ENCODE data around the gene MCC.

Gene MCC

GRCh38 chr5:113487781-113488644 is at the start of gene MCC:
Gene MCC (minus strand): TSS chr5:113488453.
- no peaks in the 10 kb centered on the region for H3K36me3 ChIP-seq (ENCODE audit: insufficient read depth, low read length)
- H3K9me3 ChIP-seq (ENCODE audit: low read length) = no peaks in the 10 kb centered on the region
- H3K27ac ChIP-seq (ENCODE audit: low read depth, low read length) = peak within 1 kb of the TSS; percentile 48

GRCh38 chr5:113531481-113532159 is 43.4 kb upstream of the MCC start:
- H3K9me3 ChIP-seq (ENCODE audit: low read length) = no peaks in the 10 kb centered on the region
- H3K36me3 ChIP-seq (ENCODE audit: insufficient read depth, low read length) = peaks cover 21% of the 10 kb centered on the region
- H3K4me1 ChIP-seq (ENCODE audit: insufficient read depth, low read length) = no peaks in the 10 kb centered on the region
- no peak overlapping the region for H3K4me3 ChIP-seq (ENCODE audit: low read depth in 1 of 2, low read length in 2 of 2)
- H3K9ac ChIP-seq (ENCODE audit: low read length) = no peak overlapping the region
- no peak overlapping the region for H3K27ac ChIP-seq (ENCODE audit: low read depth, low read length)
- no peaks in the 10 kb centered on the region for H3K27me3 ChIP-seq (ENCODE audit: control insufficient read depth in 1 of 2, insufficient read depth in 2 of 2, low read length in 2 of 2)

More at GRCh38 chr5:113487781-113488644, at the start of gene MCC:
- H3K27me3 ChIP-seq (ENCODE audit: control insufficient read depth in 1 of 2, insufficient read depth in 2 of 2, low read length in 2 of 2) = no peaks in the 10 kb centered on the region
- H3K4me3 ChIP-seq (ENCODE audit: low read depth in 1 of 2, low read length in 2 of 2) = peak within 1 kb of the TSS; percentile 59 to 68
- H3K4me1 ChIP-seq (ENCODE audit: insufficient read depth, low read length) = peaks cover 8% of the 10 kb centered on the region
- H3K9ac ChIP-seq (ENCODE audit: low read length) = peak within 1 kb of the TSS; percentile 45

- Histone ChIP-seq H3K9ac (ENCODE audit: low read length) (no peak overlapping the region), H3K4me3 (ENCODE audit: low read depth in 1 of 2, low read length in 2 of 2) (no peak overlapping the region)
Measured at GRCh38 chr5:113527746-113528145, 39.5 kb upstream of the MCC start.

GRCh38 chr5:113526421-113526820 is 38.2 kb upstream of the MCC start:
- Histone ChIP-seq H3K27ac (ENCODE audit: low read depth, low read length) (no peak overlapping the region), H3K9me3 (ENCODE audit: low read length) (no peaks in the 10 kb centered on the region), H3K36me3 (ENCODE audit: insufficient read depth, low read length) (no peaks in the 10 kb centered on the region), H3K4me3 (ENCODE audit: low read depth in 1 of 2, low read length in 2 of 2) (no peak overlapping the region), H3K27me3 (ENCODE audit: control insufficient read depth in 1 of 2, insufficient read depth in 2 of 2, low read length in 2 of 2) (no peaks in the 10 kb centered on the region), H3K4me1 (ENCODE audit: insufficient read depth, low read length) (peaks cover 8% of the 10 kb centered on the region), H3K9ac (ENCODE audit: low read length) (no peak overlapping the region)

More at GRCh38 chr5:113527746-113528145, 39.5 kb upstream of the MCC start:
- Histone ChIP-seq H3K36me3 (ENCODE audit: insufficient read depth, low read length) (peaks cover 3% of the 10 kb centered on the region), H3K27ac (ENCODE audit: low read depth, low read length) (no peak overlapping the region), H3K27me3 (ENCODE audit: control insufficient read depth in 1 of 2, insufficient read depth in 2 of 2, low read length in 2 of 2) (no peaks in the 10 kb centered on the region), H3K4me1 (ENCODE audit: insufficient read depth, low read length) (peaks cover 8% of the 10 kb centered on the region), H3K9me3 (ENCODE audit: low read length) (no peaks in the 10 kb centered on the region)

GRCh38 chr5:113524927-113525326 is 36.7 kb upstream of the MCC start:
- Histone ChIP-seq H3K9ac (ENCODE audit: low read length) (no peak overlapping the region), H3K9me3 (ENCODE audit: low read length) (no peaks in the 10 kb centered on the region), H3K27ac (ENCODE audit: low read depth, low read length) (no peak overlapping the region), H3K27me3 (ENCODE audit: control insufficient read depth in 1 of 2, insufficient read depth in 2 of 2, low read length in 2 of 2) (no peaks in the 10 kb centered on the region), H3K4me3 (ENCODE audit: low read depth in 1 of 2, low read length in 2 of 2) (no peak overlapping the region), H3K4me1 (ENCODE audit: insufficient read depth, low read length) (peaks cover 8% of the 10 kb centered on the region), H3K36me3 (ENCODE audit: insufficient read depth, low read length) (peaks cover 6% of the 10 kb centered on the region)

GRCh38 chr5:113523168-113523567 is 34.9 kb upstream of the MCC start:
- H3K36me3 ChIP-seq (ENCODE audit: insufficient read depth, low read length) = peaks cover 6% of the 10 kb centered on the region
- peaks cover 8% of the 10 kb centered on the region for H3K4me1 ChIP-seq (ENCODE audit: insufficient read depth, low read length)
- no peaks in the 10 kb centered on the region for H3K27me3 ChIP-seq (ENCODE audit: control insufficient read depth in 1 of 2, insufficient read depth in 2 of 2, low read length in 2 of 2)
- H3K4me3 ChIP-seq (ENCODE audit: low read depth in 1 of 2, low read length in 2 of 2) = no peak overlapping the region
- no peak overlapping the region for H3K9ac ChIP-seq (ENCODE audit: low read length)
- no peak overlapping the region for H3K27ac ChIP-seq (ENCODE audit: low read depth, low read length)
- no peaks in the 10 kb centered on the region for H3K9me3 ChIP-seq (ENCODE audit: low read length)

- Histone ChIP-seq H3K4me3 (ENCODE audit: low read depth in 1 of 2, low read length in 2 of 2) (no peak overlapping the region), H3K9me3 (ENCODE audit: low read length) (no peaks in the 10 kb centered on the region), H3K4me1 (ENCODE audit: insufficient read depth, low read length) (peaks cover 8% of the 10 kb centered on the region), H3K9ac (ENCODE audit: low read length) (no peak overlapping the region), H3K36me3 (ENCODE audit: insufficient read depth, low read length) (peaks cover 6% of the 10 kb centered on the region), H3K27me3 (ENCODE audit: control insufficient read depth in 1 of 2, insufficient read depth in 2 of 2, low read length in 2 of 2) (no peaks in the 10 kb centered on the region), H3K27ac (ENCODE audit: low read depth, low read length) (no peak overlapping the region)
Measured at GRCh38 chr5:113520899-113521298, 32.6 kb upstream of the MCC start.

- no peak overlapping the region for H3K27ac ChIP-seq (ENCODE audit: low read depth, low read length)
- H3K9ac ChIP-seq (ENCODE audit: low read length) = no peak overlapping the region
- H3K4me1 ChIP-seq (ENCODE audit: insufficient read depth, low read length) = peaks cover 12% of the 10 kb centered on the region
- H3K27me3 ChIP-seq (ENCODE audit: control insufficient read depth in 1 of 2, insufficient read depth in 2 of 2, low read length in 2 of 2) = no peaks in the 10 kb centered on the region
- H3K4me3 ChIP-seq (ENCODE audit: low read depth in 1 of 2, low read length in 2 of 2) = no peak overlapping the region
- H3K36me3 ChIP-seq (ENCODE audit: insufficient read depth, low read length) = peaks cover 10% of the 10 kb centered on the region
- no peaks in the 10 kb centered on the region for H3K9me3 ChIP-seq (ENCODE audit: low read length)
Measured at GRCh38 chr5:113520429-113520828, 32.2 kb upstream of the MCC start.

GRCh38 chr5:113519412-113519811 is 31.2 kb upstream of the MCC start:
- H3K27me3 ChIP-seq (ENCODE audit: control insufficient read depth in 1 of 2, insufficient read depth in 2 of 2, low read length in 2 of 2) = no peaks in the 10 kb centered on the region
- H3K4me1 ChIP-seq (ENCODE audit: insufficient read depth, low read length) = peaks cover 15% of the 10 kb centered on the region
- H3K4me3 ChIP-seq (ENCODE audit: low read depth in 1 of 2, low read length in 2 of 2) = no peak overlapping the region
- no peak overlapping the region for H3K9ac ChIP-seq (ENCODE audit: low read length)
- no peak overlapping the region for H3K27ac ChIP-seq (ENCODE audit: low read depth, low read length)
- H3K36me3 ChIP-seq (ENCODE audit: insufficient read depth, low read length) = peaks cover 11% of the 10 kb centered on the region
- no peaks in the 10 kb centered on the region for H3K9me3 ChIP-seq (ENCODE audit: low read length)

- H3K36me3 ChIP-seq (ENCODE audit: insufficient read depth, low read length) = peaks cover 11% of the 10 kb centered on the region
- no peak overlapping the region for H3K4me3 ChIP-seq (ENCODE audit: low read depth in 1 of 2, low read length in 2 of 2)
- H3K27me3 ChIP-seq (ENCODE audit: control insufficient read depth in 1 of 2, insufficient read depth in 2 of 2, low read length in 2 of 2) = no peaks in the 10 kb centered on the region
- H3K9ac ChIP-seq (ENCODE audit: low read length) = no peak overlapping the region
- peaks cover 10% of the 10 kb centered on the region for H3K4me1 ChIP-seq (ENCODE audit: insufficient read depth, low read length)
- H3K9me3 ChIP-seq (ENCODE audit: low read length) = no peaks in the 10 kb centered on the region
- no peak overlapping the region for H3K27ac ChIP-seq (ENCODE audit: low read depth, low read length)
Measured at GRCh38 chr5:113518884-113519283, 30.6 kb upstream of the MCC start.

GRCh38 chr5:113514289-113514635 is 26.0 kb upstream of the MCC start:
- Histone ChIP-seq H3K27ac (ENCODE audit: low read depth, low read length) (peak overlapping the region; percentile 48), H3K4me1 (ENCODE audit: insufficient read depth, low read length) (peaks cover 10% of the 10 kb centered on the region), H3K9me3 (ENCODE audit: low read length) (no peaks in the 10 kb centered on the region), H3K9ac (ENCODE audit: low read length) (peak overlapping the region; percentile 62), H3K27me3 (ENCODE audit: control insufficient read depth in 1 of 2, insufficient read depth in 2 of 2, low read length in 2 of 2) (no peaks in the 10 kb centered on the region), H3K4me3 (ENCODE audit: low read depth in 1 of 2, low read length in 2 of 2) (peak overlapping the region; percentile 63 to 76), H3K36me3 (ENCODE audit: insufficient read depth, low read length) (peaks cover 5% of the 10 kb centered on the region)

All from muscle layer of colon (tissue), 2 donors.